NCI-H774 (cell line): ENCODE measurements around the gene SUGCT.
"Not testable (repeated sequence)": the region's sequence is repeated elsewhere in the genome, so short reads cannot be mapped to it uniquely, and the experiment has no call there.

Source experiments
- DNase-seq: peaks from one replicate; lab custom pipeline; 2025; lab: John Stamatoyannopoulos, UW

SUGCT gene

GRCh38 chr7:40263752-40264390 is 129.1 kb downstream of the SUGCT start:
- DNase-seq = no peak

- no peak for DNase-seq
These were observed 132.8 kb downstream of the SUGCT start for GRCh38 chr7:40267583-40267982.

- DNase-seq = not testable (repeated sequence)
These were observed 134.0 kb downstream of the SUGCT start for GRCh38 chr7:40268810-40269209.

- no peak for DNase-seq
These were observed 141.3 kb downstream of the SUGCT start for GRCh38 chr7:40276061-40276460.

GRCh38 chr7:40279991-40280390 is 145.2 kb downstream of the SUGCT start:
- DNase-seq = no peak

GRCh38 chr7:40282858-40283257 is 148.1 kb downstream of the SUGCT start:
- DNase-seq = no peak

- no peak for DNase-seq
These were observed 148.6 kb downstream of the SUGCT start for GRCh38 chr7:40283391-40283790.

- no peak for DNase-seq
These were observed 154.0 kb downstream of the SUGCT start for GRCh38 chr7:40288827-40289226.

- DNase-seq = no peak
These were observed 163.0 kb downstream of the SUGCT start for GRCh38 chr7:40297741-40298311.

GRCh38 chr7:40298421-40298820 is 163.6 kb downstream of the SUGCT start:
- no peak for DNase-seq

GRCh38 chr7:40299097-40299496 is 164.3 kb downstream of the SUGCT start:
- DNase-seq = no peak

GRCh38 chr7:40300146-40300670 is 165.4 kb downstream of the SUGCT start:
- DNase-seq = no peak

GRCh38 chr7:40301486-40302068 is 166.8 kb downstream of the SUGCT start:
- no peak for DNase-seq

GRCh38 chr7:40303996-40304395 is 169.2 kb downstream of the SUGCT start:
- DNase-seq = no peak

GRCh38 chr7:40305229-40305628 is 170.4 kb downstream of the SUGCT start:
- DNase-seq = no peak

GRCh38 chr7:40306025-40306424 is 171.2 kb downstream of the SUGCT start:
- no peak for DNase-seq

GRCh38 chr7:40306596-40306995 is 171.8 kb downstream of the SUGCT start:
- DNase-seq = no peak

- DNase-seq = no peak
These were observed 175.5 kb downstream of the SUGCT start for GRCh38 chr7:40310258-40310657.

- no peak for DNase-seq
These were observed 176.5 kb downstream of the SUGCT start for GRCh38 chr7:40311307-40311706.

GRCh38 chr7:40315277-40315676 is 180.5 kb downstream of the SUGCT start:
- no peak for DNase-seq

GRCh38 chr7:40316176-40316575 is 181.4 kb downstream of the SUGCT start:
- no peak for DNase-seq

- DNase-seq = no peak
These were observed 190.1 kb downstream of the SUGCT start for GRCh38 chr7:40324914-40325313.

- no peak for DNase-seq
These were observed 192.3 kb downstream of the SUGCT start for GRCh38 chr7:40327113-40327512.

GRCh38 chr7:40327873-40328272 is 193.1 kb downstream of the SUGCT start:
- DNase-seq = no peak
